GM04504 (cell line): Measurements from ENCODE around the gene ANKRD65.

Experiments
- DNase-seq: peaks from one replicate; pipeline ENCODE4 v3.0.0-alpha.2; 2012; ENCODE audit warnings: low read depth

ANKRD65 gene

GRCh38 chr1:1441002-1441888 lies 20.2 kb upstream of the ANKRD65 start:
- no peak for DNase-seq

DNA sequence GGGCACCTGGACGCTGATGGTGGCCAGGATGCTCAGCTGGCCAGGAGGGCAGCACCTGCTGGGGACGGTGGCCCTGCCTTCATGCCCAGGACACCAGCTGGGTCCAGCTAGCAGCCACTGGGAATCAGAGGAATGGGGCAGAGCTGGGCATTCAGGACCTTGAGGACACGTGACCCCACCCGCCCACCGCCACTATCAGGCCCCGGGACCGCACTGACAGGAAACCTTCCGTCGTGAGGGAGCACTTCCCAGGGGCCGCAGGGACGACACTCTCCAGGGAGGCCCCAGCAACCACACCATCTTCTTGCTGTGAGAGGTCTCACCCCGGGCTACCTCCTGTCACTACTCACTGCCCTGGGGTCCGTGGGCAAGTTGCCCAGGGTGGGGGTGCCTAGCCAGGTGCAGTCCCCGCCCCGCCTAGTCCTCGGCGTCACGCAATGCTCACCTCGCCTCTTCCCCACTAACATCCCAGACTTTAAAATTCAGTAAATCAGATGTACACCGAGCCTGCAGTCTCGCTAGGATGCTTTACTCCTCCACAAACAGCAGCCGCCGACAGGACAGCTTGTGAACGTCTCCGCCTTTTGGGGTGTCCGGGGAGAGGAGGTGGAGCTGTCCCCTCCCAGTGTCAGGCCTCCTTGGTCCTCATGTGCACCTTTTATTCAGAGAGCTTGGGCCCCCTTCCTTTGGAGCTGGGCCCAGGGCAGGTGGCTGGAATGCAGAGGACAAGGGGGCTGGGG lies 19.4 kb upstream of the ANKRD65 start:
- DNase-seq, result no peak

DNA sequence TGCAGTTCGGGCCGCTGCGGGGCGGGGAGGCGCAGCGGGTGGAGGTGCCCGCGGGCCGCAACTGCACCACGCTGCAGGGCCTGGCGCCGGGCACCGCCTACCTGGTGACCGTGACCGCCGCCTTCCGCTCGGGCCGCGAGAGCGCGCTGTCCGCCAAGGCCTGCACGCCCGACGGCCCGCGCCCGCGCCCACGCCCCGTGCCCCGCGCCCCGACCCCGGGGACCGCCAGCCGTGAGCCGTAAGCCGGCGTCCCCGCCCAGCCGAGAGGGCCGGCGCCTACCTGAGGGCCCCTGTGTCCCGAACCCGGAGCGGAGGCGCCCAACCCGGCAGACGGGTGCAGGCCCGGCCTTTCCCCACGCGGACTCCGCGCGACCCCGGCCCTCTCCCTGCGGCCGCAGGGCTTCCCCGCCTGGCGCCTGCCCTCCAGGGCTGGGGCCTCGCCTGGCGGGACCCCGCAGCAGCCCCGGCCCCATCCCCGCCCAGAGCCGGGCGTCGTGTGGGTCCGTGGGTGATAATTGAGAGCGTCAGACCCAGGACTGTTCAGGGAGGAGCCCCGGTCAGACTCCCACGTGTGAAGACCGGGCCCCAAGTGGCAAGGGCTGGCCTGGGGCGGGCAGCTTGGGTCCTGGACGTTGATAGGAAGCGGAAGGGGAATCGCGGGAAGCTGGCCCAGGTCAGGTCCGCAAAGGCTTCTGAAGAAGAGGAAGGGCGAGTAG lies 18.6 kb upstream of the ANKRD65 start:
- no peak for DNase-seq

GRCh38 chr1:1438531-1439381 lies 17.7 kb upstream of the ANKRD65 start:
- no peak for DNase-seq

- no peak for DNase-seq
These were observed 16.9 kb upstream of the ANKRD65 start for GRCh38 chr1:1437904-1438376.

DNA sequence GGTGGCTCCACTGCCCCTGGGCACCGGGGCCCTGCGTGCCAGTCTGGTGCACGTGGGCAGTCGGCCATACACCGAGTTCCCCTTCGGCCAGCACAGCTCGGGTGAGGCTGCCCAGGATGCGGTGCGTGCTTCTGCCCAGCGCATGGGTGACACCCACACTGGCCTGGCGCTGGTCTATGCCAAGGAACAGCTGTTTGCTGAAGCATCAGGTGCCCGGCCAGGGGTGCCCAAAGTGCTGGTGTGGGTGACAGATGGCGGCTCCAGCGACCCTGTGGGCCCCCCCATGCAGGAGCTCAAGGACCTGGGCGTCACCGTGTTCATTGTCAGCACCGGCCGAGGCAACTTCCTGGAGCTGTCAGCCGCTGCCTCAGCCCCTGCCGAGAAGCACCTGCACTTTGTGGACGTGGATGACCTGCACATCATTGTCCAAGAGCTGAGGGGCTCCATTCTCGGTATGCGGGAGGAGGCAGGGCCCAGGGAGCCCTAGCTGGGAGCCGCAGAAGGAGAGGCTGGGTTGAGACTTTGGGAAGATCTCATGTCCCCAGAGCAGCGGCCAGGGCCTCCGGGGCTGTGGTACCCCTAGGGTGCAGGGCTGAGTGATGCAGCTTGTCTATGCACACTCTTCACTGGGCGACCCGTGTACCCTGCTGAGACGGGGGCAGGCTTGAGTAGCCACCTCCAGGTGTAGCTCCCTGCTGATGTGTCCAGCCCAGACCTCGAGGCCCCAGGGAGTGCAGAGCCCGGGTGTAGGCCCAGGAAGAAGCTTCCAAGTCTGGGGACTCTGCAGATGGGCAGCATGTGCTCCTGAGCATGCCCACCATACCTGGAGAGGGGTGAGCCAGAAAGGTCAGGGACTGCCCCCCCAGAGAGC lies 16.2 kb upstream of the ANKRD65 start:
- DNase-seq, result no peak

DNA sequence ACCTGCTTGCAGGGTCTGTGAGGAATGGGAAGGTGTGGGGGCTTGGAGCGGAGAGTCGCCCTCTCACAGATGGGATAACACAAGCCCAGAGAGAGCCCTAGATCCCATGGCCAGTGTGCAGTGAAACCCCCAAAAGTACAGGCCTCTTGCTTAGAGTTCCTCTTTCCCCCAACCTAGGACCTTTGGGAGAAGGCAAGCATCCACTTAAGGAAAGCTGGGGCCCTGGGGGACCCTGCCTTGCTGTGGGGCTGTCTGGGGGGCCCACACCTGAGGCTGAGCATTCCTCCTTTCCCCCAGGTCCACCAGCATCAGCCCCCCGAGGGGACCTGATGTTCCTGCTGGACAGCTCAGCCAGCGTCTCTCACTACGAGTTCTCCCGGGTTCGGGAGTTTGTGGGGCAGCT lies 15.6 kb upstream of the ANKRD65 start:
- no peak for DNase-seq

DNA sequence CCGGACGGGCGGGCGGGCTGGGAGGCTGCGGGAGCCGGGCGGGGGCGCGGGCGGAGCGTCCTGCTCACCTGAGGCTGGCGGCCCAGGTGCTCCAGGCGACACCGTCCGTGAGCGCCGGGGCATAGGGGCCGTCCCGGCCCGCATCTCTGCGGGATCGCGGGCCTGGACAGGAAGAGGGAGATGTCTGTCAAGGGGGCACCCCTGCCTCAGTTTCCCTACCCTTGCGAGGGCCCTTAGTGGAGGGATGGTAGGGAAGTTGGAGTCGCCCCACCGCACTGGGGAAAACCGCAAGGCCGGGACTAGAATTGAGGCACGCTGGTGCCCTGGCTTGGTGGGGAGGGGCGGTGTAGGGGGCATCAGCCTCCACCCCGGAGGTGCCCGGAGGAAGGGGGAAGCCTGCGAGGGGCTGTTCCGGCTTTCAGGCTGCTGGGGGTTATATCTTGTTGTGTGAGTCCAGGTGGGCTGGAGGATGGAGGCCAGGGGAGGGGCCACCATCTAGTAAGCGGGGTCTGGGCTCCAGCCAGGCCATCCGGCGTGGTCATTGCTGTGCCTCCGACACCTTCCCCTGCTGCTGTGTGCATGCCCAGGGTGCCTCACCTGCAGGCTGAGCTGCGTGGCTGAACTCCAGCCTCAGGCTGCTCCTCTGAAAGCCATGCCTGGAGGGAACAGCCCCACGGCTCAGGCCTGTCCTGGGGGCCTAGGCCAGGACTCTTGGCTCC lies 15.0 kb upstream of the ANKRD65 start:
- DNase-seq, result no peak

GRCh38 chr1:1435106-1435903 lies 14.2 kb upstream of the ANKRD65 start, which contains the start of gene VWA1:
Gene VWA1, plus strand, starts transcription at chr1:1435690. Its CDS starts 59 bp downstream, at chr1:1435749.
- DNase-seq, result peak; percentile 21

GRCh38 chr1:1434824-1435105 lies 13.7 kb upstream of the ANKRD65 start:
- DNase-seq, result no peak

- DNase-seq, result no peak
These were observed 13.2 kb upstream of the ANKRD65 start for GRCh38 chr1:1434131-1434823.

DNA sequence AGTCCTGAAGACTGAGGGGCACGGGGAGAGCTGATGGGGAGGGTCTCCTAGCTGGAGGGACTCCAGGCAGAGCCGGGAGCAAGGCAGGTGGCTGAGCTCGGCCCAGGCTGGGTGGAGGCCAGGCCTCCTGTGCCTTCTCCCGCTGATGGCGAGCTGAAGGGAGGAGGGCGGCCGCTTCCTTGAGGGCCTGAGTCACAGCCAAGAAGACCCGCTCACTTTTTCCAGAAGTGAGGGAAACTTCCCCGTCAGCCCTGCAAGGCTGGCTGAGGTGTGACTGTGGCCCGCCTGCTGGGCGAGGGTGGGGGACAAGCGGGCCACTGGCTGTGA lies 12.7 kb upstream of the ANKRD65 start:
- no peak for DNase-seq

DNA sequence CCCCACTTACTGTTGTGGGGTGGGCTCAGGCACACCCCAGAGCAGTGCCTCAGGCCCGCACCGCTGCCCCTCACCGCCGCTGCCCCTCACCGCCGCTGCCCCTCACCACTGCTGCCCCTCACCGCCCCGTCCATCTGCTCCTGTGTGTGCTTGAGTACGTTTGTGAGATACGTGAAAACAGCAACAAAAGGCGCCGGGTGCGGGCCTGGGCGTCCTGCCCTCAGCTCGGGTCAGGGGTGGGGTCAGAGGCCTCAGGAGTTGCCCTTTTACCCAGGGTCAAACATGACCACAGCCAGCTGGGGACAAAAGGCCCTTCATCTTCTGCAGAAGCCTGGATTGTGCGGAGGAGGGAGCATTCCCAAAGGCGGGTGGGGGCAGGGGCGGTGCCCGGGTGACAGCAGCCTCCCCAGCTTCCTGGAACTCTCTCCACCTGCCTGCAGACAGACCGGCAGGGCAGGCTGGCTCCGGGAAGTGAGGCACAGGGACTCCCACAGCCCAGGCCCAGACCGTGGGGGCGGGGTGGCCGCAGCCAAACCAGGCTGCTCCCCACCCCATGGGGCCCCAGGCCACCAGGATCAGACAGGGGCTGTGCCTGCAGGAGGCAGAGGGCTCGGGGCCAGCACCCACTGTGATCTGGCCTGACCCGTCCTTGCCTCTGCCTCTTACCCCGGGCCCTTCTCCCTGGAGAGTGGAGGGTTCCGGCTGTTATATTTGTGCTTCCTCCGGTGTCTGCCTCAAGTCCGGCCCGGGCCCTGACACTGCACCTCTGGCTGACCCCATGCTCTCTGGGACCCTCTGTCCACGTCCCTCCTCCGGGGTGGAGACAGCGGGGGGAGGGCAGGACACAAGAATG lies 12.1 kb upstream of the ANKRD65 start:
- no peak for DNase-seq

GRCh38 chr1:1432274-1432950 lies 11.3 kb upstream of the ANKRD65 start:
- no peak for DNase-seq

GRCh38 chr1:1431845-1432273 lies 10.8 kb upstream of the ANKRD65 start:
- DNase-seq, result no peak

GRCh38 chr1:1430992-1431844 lies 10.1 kb upstream of the ANKRD65 start:
- DNase-seq, result no peak
